Suprapubic skin (tissue), 4 donors: ENCODE results near the gene KCND2. TPM values are rescaled to one million over a fixed set of nuclear protein-coding genes. Genes with fewer than 3 reads are reported as not detected.

Source experiments
- DNase-seq, 2 donors: peaks; one replicate each; pipeline ENCODE4 v3.0.0-alpha.2; 2019; ENCODE audit warnings: low spot score in 2 of 2
- H3K27ac ChIP-seq: fragments of 200-600 bp; sonication (generic); one replicate; pipeline ENCODE4 v1.5.1; 2019
- H3K27me3 ChIP-seq: fragments of 200-600 bp; sonication (generic); one replicate; pipeline ENCODE4 v1.5.1; 2019
- H3K36me3 ChIP-seq: fragments of 200-600 bp; sonication (generic); one replicate; pipeline ENCODE4 v1.5.1; 2019
- H3K4me1 ChIP-seq: fragments of 200-600 bp; sonication (generic); one replicate; pipeline ENCODE4 v1.5.1; 2019
- H3K4me3 ChIP-seq: fragments of 200-600 bp; sonication (generic); one replicate; pipeline ENCODE4 v1.5.1; 2019; ENCODE audit warnings: mild to moderate bottlenecking
- H3K9me3 ChIP-seq: fragments of 200-600 bp; sonication (generic); one replicate; pipeline ENCODE4 v1.5.1; 2019
- EP300 ChIP-seq: sonication (generic); formaldehyde crosslinking; IDR thresholded peaks from one replicate; pipeline ENCODE4 v1.6.1; 2017; ENCODE audit warnings: antibody characterized with exemption
- POLR2A ChIP-seq, 2 donors: fragments of 450-650 bp; IDR thresholded peaks; one replicate each; pipeline ENCODE4 v1.6.1; 2017; ENCODE audit warnings: antibody characterized with exemption in 2 of 2, mild to moderate bottlenecking in 2 of 2, moderate library complexity in 2 of 2
- POLR2AphosphoS5 ChIP-seq, 3 donors: sonication (generic); formaldehyde crosslinking; IDR thresholded peaks; one replicate each; pipeline ENCODE4 v1.6.1; 2017; ENCODE audit warnings: antibody characterized with exemption in 3 of 3
- WGBS: methylation state at CpG from one replicate; pipeline ENCODE4 v1.1.5; 2018; 5-methylcytosine and 5-hydroxymethylcytosine counted together
- total RNA-seq, 4 donors: library from RNA; depleted of rRNA; stranded (reverse); fragments of >200 nt; gene quantifications; one replicate each; pipeline ENCODE4 v1.1.0, GENCODE V29; 2016
- TF ChIP-seq, protein P1 (sequence below), 2 donors: fragments of 200-600 bp in 1 of 2; fragments of 450-650 bp in 1 of 2; sonication (generic) in 1 of 2; IDR thresholded peaks; one replicate each; pipeline ENCODE4 v1.5.1; 2016 to 2019; ENCODE audit warnings: antibody characterized with exemption in 2 of 2, mild to moderate bottlenecking in 1 of 2, moderate library complexity in 1 of 2

The KCND2 gene
- total RNA-seq, 4 donors from 2014 or later, result 0.16 TPM; not detected in 3

DNA sequence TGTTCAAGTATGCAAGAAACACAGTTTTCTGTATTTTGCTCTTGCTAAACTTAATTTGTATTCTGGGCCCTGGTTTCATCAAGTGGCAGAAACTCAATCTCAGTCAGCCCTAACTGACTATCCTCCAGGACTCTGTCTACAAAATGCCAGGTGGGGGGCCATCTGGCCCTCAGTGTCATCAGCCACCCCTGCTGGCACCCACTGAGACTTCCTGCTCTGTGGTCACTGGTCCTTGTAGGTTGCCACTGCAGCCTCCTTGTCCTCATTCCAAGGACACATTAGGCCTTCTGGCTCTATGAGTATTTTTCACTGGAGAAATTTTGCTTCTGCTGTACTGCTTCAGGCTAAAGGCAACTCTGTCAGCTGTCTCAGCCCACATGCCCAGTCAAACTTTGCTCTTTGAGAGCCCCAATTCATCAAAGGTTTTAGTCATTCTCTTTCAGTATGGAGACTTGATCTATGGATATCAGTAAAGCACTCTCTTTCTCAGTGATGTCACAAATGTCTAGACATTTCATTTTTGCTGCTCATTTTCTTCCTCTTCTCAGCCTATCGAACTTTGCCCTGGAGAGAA, 163.6 kb downstream of the KCND2 start:
- H3K27me3 ChIP-seq, result no peaks in the 10 kb centered on the region
- no peak for TF ChIP-seq EP300
- no peak for TF ChIP-seq POLR2AphosphoS5 (IDR thresholded peaks at IDR 0.05)
- TF ChIP-seq, protein P1, sequence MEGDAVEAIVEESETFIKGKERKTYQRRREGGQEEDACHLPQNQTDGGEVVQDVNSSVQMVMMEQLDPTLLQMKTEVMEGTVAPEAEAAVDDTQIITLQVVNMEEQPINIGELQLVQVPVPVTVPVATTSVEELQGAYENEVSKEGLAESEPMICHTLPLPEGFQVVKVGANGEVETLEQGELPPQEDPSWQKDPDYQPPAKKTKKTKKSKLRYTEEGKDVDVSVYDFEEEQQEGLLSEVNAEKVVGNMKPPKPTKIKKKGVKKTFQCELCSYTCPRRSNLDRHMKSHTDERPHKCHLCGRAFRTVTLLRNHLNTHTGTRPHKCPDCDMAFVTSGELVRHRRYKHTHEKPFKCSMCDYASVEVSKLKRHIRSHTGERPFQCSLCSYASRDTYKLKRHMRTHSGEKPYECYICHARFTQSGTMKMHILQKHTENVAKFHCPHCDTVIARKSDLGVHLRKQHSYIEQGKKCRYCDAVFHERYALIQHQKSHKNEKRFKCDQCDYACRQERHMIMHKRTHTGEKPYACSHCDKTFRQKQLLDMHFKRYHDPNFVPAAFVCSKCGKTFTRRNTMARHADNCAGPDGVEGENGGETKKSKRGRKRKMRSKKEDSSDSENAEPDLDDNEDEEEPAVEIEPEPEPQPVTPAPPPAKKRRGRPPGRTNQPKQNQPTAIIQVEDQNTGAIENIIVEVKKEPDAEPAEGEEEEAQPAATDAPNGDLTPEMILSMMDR (IDR thresholded peaks at IDR 0.05), result no peak
- TF ChIP-seq POLR2A (IDR thresholded peaks at IDR 0.05), result no peak
- H3K9me3 ChIP-seq, result no peaks in the 10 kb centered on the region
- H3K4me3 ChIP-seq, result no peak overlapping the region
- no peaks in the 10 kb centered on the region for H3K36me3 ChIP-seq
- WGBS, result 65% methylated on average over 1 of the region's 1 CpG
- no peak for DNase-seq
- H3K4me1 ChIP-seq, result no peaks in the 10 kb centered on the region
- no peak overlapping the region for H3K27ac ChIP-seq

GRCh38 chr7:120441850-120442249, 168.9 kb downstream of the KCND2 start:
- no peak for DNase-seq
- H3K27ac ChIP-seq, result no peak overlapping the region
- no peak overlapping the region for H3K4me3 ChIP-seq
- no peaks in the 10 kb centered on the region for H3K27me3 ChIP-seq
- no peaks in the 10 kb centered on the region for H3K4me1 ChIP-seq
- H3K36me3 ChIP-seq, result no peaks in the 10 kb centered on the region
- TF ChIP-seq EP300 (no peak), POLR2AphosphoS5 (IDR thresholded peaks at IDR 0.05) (no peak), POLR2A (IDR thresholded peaks at IDR 0.05) (no peak)
- TF ChIP-seq, protein P1 (IDR thresholded peaks at IDR 0.05), result no peak
- 29% methylated on average over 1 of the region's 1 CpG for WGBS
- H3K9me3 ChIP-seq, result no peaks in the 10 kb centered on the region

DNA sequence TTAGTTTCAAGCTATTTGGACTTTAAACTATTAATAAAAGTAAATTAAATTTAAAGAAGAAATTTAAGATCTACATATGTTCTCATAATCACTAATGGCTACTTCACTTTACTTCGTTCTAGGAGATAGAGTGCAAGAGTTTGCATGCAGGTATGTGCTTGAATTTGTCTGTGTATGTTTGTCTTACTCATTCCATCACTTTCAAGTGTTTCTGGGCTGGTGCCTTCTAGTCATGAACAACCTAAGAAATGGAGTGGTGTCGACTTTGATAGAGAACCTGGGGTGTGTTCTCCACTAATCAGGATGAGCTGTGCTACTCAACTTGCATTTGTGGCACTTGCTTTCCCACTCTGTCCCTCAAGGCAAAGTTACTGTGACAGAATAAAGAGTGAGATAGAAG, 169.9 kb downstream of the KCND2 start:
- Histone ChIP-seq H3K4me1 (no peaks in the 10 kb centered on the region), H3K27ac (no peak overlapping the region), H3K27me3 (no peaks in the 10 kb centered on the region), H3K36me3 (no peaks in the 10 kb centered on the region), H3K4me3 (no peak overlapping the region), H3K9me3 (no peaks in the 10 kb centered on the region)
- TF ChIP-seq, protein P1 (IDR thresholded peaks at IDR 0.05), result no peak
- TF ChIP-seq POLR2A (IDR thresholded peaks at IDR 0.05), result no peak
- TF ChIP-seq EP300, result no peak
- TF ChIP-seq POLR2AphosphoS5 (IDR thresholded peaks at IDR 0.05), result no peak
- no peak for DNase-seq
- WGBS, result 63% methylated on average over 2 of the region's 2 CpGs

DNA sequence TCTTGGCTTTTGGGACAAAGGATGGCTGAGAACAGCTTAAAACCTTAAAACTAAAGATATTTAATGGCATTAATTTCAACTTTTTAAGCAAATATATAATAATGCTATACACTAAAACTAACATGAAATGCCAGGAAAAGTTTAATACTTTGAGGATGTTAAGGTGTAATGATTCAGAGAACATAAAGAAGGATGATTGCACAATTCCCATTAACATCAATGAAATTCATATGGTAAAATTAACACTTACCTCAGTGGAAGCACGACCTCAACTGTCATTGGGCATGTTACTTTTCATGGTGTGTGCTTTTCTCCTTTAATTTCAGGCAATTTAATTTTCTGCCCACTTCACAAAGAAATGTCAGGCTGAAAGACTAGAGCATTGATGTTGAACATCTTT, 171.7 kb downstream of the KCND2 start:
- no peak for DNase-seq
- TF ChIP-seq POLR2AphosphoS5 (IDR thresholded peaks at IDR 0.05) (no peak), EP300 (no peak), POLR2A (IDR thresholded peaks at IDR 0.05) (no peak)
- TF ChIP-seq, protein P1 (IDR thresholded peaks at IDR 0.05), result no peak
- WGBS, result 72% methylated on average over 1 of the region's 1 CpG
- Histone ChIP-seq H3K27me3 (no peaks in the 10 kb centered on the region), H3K9me3 (no peaks in the 10 kb centered on the region), H3K4me3 (no peak overlapping the region), H3K36me3 (no peaks in the 10 kb centered on the region), H3K27ac (no peak overlapping the region), H3K4me1 (no peaks in the 10 kb centered on the region)

DNA sequence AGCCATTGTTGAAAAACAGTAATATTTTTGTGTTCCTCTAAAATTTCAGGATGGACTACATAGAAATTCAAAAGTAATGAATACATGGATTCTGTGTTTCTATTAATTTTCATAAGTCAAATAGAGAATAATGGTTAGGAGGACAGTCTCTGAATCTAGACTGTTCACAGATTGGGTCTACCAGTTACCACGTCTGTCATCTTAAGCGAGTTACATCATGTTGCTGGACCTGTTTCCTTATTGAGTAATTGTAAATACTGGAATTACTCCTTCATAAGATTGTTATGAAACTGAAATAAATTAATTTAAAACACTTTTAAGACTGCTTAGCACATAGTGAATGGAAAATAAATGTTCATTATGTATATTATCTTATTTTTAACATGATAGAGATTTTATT, 172.3 kb downstream of the KCND2 start:
- H3K9me3 ChIP-seq, result no peaks in the 10 kb centered on the region
- H3K27ac ChIP-seq, result no peak overlapping the region
- no peak overlapping the region for H3K4me3 ChIP-seq
- TF ChIP-seq POLR2AphosphoS5 (IDR thresholded peaks at IDR 0.05), result no peak
- TF ChIP-seq, protein P1 (IDR thresholded peaks at IDR 0.05), result no peak
- no peaks in the 10 kb centered on the region for H3K4me1 ChIP-seq
- 60% methylated on average over 2 of the region's 2 CpGs for WGBS
- H3K36me3 ChIP-seq, result no peaks in the 10 kb centered on the region
- no peak for DNase-seq
- H3K27me3 ChIP-seq, result no peaks in the 10 kb centered on the region
